OCI-LY7 (cell line): Measurements from ENCODE around the gene NCOA7. TPM values are rescaled to one million over a fixed set of nuclear protein-coding genes. Genes with fewer than 3 reads are reported as not detected.

Source experiments
- BruUV-seq: library from RNA; stranded (reverse); fragments of 400-500 nt; replicated peaks from 2 replicates; lab custom pipeline; 2021; lab: Mats Ljungman, UMichigan
- CTCF ChIA-PET: fragments of 300-600 bp; sonication (Branson Sonifier 250); formaldehyde crosslinking; loops from one replicate; lab custom pipeline; 2022; ENCODE audit warnings: antibody characterized with exemption; ENCODE audit not compliant: unreplicated experiment; lab: Charles Lee
- POLR2A ChIA-PET: fragments of 300-600 bp; sonication (Branson Sonifier 250); formaldehyde crosslinking; loops from one replicate; lab custom pipeline; 2022; ENCODE audit warnings: antibody characterized with exemption; lab: Charles Lee
- DNase-seq: peaks from one replicate; pipeline ENCODE4 v3.0.0-alpha.2; 2015; ENCODE audit warnings: low spot score
- H2AFZ ChIP-seq: fragments of 200-600 bp; sonication (generic), shearing (Covaris generic); 2 replicates; pipeline ENCODE4 v1.6.1; 2014; ENCODE audit warnings: mild to moderate bottlenecking, antibody characterized with exemption, low read length, moderate library complexity
- H3K27ac ChIP-seq: fragments of 200-600 bp; sonication (generic); 2 replicates; pipeline ENCODE4 v1.5.1; 2014; ENCODE audit warnings: mixed run types, low read depth, mild to moderate bottlenecking, moderate library complexity, low read length, inconsistent platforms; ENCODE audit not compliant: poor library complexity, severe bottlenecking
- H3K36me3 ChIP-seq: fragments of 200-600 bp; sonication (generic); 2 replicates; pipeline ENCODE4 v1.6.1; 2014; ENCODE audit warnings: mild to moderate bottlenecking, antibody characterized with exemption, low read length, moderate library complexity, mixed read lengths; ENCODE audit not compliant: insufficient read depth
- H3K4me1 ChIP-seq: fragments of 200-600 bp; sonication (generic); 2 replicates; pipeline ENCODE4 v1.5.1; 2014; ENCODE audit warnings: mild to moderate bottlenecking, low read length; ENCODE audit not compliant: insufficient read depth, poor library complexity, severe bottlenecking
- H3K4me2 ChIP-seq: fragments of 200-600 bp; sonication (generic); 2 replicates; pipeline ENCODE4 v1.6.1; 2014; ENCODE audit warnings: mild to moderate bottlenecking, low read length
- H3K4me3 ChIP-seq: fragments of 200-600 bp; sonication (generic); 2 replicates; pipeline ENCODE4 v1.5.1; 2014; ENCODE audit warnings: mild to moderate bottlenecking, low read depth, low read length; ENCODE audit not compliant: poor library complexity, severe bottlenecking
- H3K79me2 ChIP-seq: fragments of 200-600 bp; sonication (generic); 2 replicates; pipeline ENCODE4 v1.6.1; 2016; ENCODE audit warnings: low read depth, mild to moderate bottlenecking, low read length, moderate library complexity, mixed read lengths; ENCODE audit not compliant: insufficient read depth
- H3K9me2 ChIP-seq: fragments of 200-600 bp; sonication (generic); 2 replicates; pipeline ENCODE4 v1.6.1; 2016; ENCODE audit warnings: mild to moderate bottlenecking, low read length, mixed read lengths; ENCODE audit not compliant: insufficient read depth
- H3K9me3 ChIP-seq: fragments of 200-600 bp; sonication (generic); 2 replicates; pipeline ENCODE4 v1.6.1; 2014; ENCODE audit warnings: mild to moderate bottlenecking, mixed run types, low read length, mixed read lengths
- H4K20me1 ChIP-seq: fragments of 200-600 bp; sonication (generic); 2 replicates; pipeline ENCODE4 v1.6.1; 2014; ENCODE audit warnings: mild to moderate bottlenecking, antibody characterized with exemption, low read length, moderate library complexity, mixed read lengths; ENCODE audit not compliant: insufficient read depth
- EZH2phosphoT487 ChIP-seq: fragments of 200-600 bp; sonication (generic); IDR thresholded peaks from 2 replicates; pipeline ENCODE4 v1.6.1; 2018; ENCODE audit warnings: low read depth, borderline replicate concordance, mild to moderate bottlenecking, mixed run types, antibody characterized with exemption, low read length, moderate library complexity, mixed read lengths
- intact Hi-C: fragments of 100-400 bp; cut with micrococcal nuclease; formaldehyde crosslinking; loops from one replicate; pipeline ENCODE4 v1.10.0; 2022; ENCODE audit not compliant: unreplicated experiment
- total RNA-seq, 2 experiments: library from RNA; depleted of rRNA in 1 of 2; stranded (reverse); fragments of >200 nt in 1 of 2; shearing (Covaris generic) in 1 of 2; gene quantifications; 2 replicates each; pipeline ENCODE4 v1.2.3, GENCODE V29; 2014 to 2022
- TF ChIP-seq, protein P1 (sequence below): fragments of 200-600 bp; sonication (generic); conservative IDR thresholded peaks from 2 replicates; pipeline ENCODE4 v1.5.1; 2014; ENCODE audit warnings: mild to moderate bottlenecking, antibody characterized with exemption, low read length, moderate library complexity, mixed read lengths

The NCOA7 gene
- total RNA-seq, 2 experiments from 2014 or later = 14.8 to 52.2 TPM

DNA sequence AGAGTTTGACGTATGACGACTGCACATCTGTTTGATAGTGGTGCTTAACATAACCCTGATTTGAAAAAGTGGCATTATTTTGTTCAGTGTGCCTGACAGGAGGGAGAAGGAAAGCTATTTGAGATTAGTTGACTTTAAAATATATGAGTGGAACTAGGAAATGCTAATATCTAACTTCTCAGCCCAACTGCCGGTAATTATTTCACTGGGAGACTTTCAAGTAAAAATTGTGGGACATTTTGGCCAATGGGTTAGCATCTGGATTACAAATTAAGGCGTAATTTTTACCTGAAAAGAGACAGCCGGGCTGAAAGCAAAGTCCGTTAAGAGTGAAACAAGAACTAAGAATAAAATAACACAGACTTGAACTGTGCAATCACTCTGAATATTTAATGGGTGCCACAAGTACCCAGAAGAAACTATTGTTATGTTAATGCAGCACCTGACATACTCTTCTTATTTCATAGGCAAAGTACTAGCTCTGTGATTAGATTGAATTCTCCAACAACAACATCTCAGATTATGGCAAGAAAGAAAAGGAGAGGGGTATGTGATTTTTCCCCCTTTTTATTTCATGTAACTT is 39.3 kb upstream of the NCOA7 start:
- H4K20me1 ChIP-seq = no peaks in the 10 kb centered on the region
- TF ChIP-seq, protein P1, sequence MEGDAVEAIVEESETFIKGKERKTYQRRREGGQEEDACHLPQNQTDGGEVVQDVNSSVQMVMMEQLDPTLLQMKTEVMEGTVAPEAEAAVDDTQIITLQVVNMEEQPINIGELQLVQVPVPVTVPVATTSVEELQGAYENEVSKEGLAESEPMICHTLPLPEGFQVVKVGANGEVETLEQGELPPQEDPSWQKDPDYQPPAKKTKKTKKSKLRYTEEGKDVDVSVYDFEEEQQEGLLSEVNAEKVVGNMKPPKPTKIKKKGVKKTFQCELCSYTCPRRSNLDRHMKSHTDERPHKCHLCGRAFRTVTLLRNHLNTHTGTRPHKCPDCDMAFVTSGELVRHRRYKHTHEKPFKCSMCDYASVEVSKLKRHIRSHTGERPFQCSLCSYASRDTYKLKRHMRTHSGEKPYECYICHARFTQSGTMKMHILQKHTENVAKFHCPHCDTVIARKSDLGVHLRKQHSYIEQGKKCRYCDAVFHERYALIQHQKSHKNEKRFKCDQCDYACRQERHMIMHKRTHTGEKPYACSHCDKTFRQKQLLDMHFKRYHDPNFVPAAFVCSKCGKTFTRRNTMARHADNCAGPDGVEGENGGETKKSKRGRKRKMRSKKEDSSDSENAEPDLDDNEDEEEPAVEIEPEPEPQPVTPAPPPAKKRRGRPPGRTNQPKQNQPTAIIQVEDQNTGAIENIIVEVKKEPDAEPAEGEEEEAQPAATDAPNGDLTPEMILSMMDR = no peak
- peak; percentile 97 for TF ChIP-seq EZH2phosphoT487
- no peak for DNase-seq
- H3K4me1 ChIP-seq = peaks cover 46% of the 10 kb centered on the region
- H2AFZ ChIP-seq = no peak overlapping the region
- no peak overlapping the region for H3K27ac ChIP-seq
- peak overlapping the region; percentile 92 for H3K4me2 ChIP-seq
- ChIA-PET POLR2A (interaction anchor here (0.5 to 1.9 kb wide), 11 partner anchors 10 to 450 kb away, joined by 3 to 6 read pairs (median 4); partner anchors contain the start of gene HDDC2), CTCF (interaction anchor here (1.4 kb wide), 1 partner anchor 438 kb away, joined by 3 read pairs; no protein-coding TSS in a partner anchor)
- intact Hi-C loops = loop anchor here (5.0 kb wide), 1 partner anchor 239 kb away; no protein-coding TSS in a partner anchor
- H3K9me3 ChIP-seq = no peaks in the 10 kb centered on the region
- no peaks in the 10 kb centered on the region for H3K36me3 ChIP-seq
- H3K9me2 ChIP-seq = no peaks in the 10 kb centered on the region
- no peaks in the 10 kb centered on the region for H3K79me2 ChIP-seq
- peak overlapping the region; percentile 18 for H3K4me3 ChIP-seq
- BruUV-seq = no TSS peak

DNA sequence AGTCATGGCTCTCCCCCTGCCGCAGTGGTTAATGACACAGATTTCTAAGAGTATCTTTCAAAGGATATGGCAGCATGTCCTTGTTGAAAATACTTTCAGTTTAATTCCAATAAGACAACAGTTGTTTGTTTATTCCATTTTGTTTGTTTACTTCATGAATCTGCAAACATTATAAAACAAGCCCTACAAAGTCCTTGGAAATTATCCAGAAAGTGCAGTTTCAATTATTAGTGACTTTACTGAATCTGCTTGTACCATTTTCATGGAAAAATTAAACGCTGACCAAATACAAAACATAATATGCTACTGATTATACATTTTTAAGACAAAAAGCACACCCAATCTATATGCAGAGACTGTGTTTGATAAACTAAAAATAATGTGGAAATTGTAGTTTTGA is 38.0 kb upstream of the NCOA7 start:
- H4K20me1 ChIP-seq = no peaks in the 10 kb centered on the region
- no peak for TF ChIP-seq EZH2phosphoT487
- TF ChIP-seq, protein P1 = no peak

More for the DNA sequence above, 38.0 kb upstream of the NCOA7 start:
- Histone ChIP-seq H3K4me2 (no peak overlapping the region), H3K9me3 (no peaks in the 10 kb centered on the region), H3K4me3 (no peak overlapping the region), H2AFZ (no peak overlapping the region), H3K79me2 (no peaks in the 10 kb centered on the region), H3K9me2 (no peaks in the 10 kb centered on the region), H3K4me1 (peaks cover 33% of the 10 kb centered on the region), H3K27ac (no peak overlapping the region), H3K36me3 (no peaks in the 10 kb centered on the region)
- no TSS peak for BruUV-seq
- CTCF ChIA-PET = no interaction called here
- POLR2A ChIA-PET = interaction anchor here (0.6 to 1.7 kb wide), 8 partner anchors 8 to 406 kb away, joined by 3 to 6 read pairs (median 4); no protein-coding TSS in a partner anchor
- intact Hi-C loops = loop anchor here (1.0 to 5.0 kb wide), 2 partner anchors 240 to 438 kb away; no protein-coding TSS in a partner anchor
- no peak for DNase-seq
